ENCODE measurements around the gene HMGN4. TPM values are rescaled to one million over a fixed set of nuclear protein-coding genes. Genes with fewer than 3 reads are reported as not detected.

Gene HMGN4
- total and polyA plus RNA-seq, 9 of the 15 experiments (the other 6 are each of a cell fraction or from before 2014, with no cell fraction given) = 35.4 to 134 (median 94.1) TPM

- TF ChIP-seq E2F8 (IDR thresholded peaks at IDR 0.05; ENCODE audit: low read depth, partially characterized antibody) (no peak), PTRF (tag; IDR thresholded peaks at IDR 0.05) (peak; percentile 71; the same call in 1 of the 2 replicates), CEBPB (tag; IDR thresholded peaks at IDR 0.05) (0 out of 2 replicates have a peak, but pooled peaks have one; percentile 9), ZNF41 (CRISPR knock-in tag; conservative IDR thresholded peaks at IDR 0.05) (peak; percentile 88), ELF4 (CRISPR knock-in tag; IDR thresholded peaks at IDR 0.05) (peak; percentile 87), HCFC1 (IDR thresholded peaks at IDR 0.05; ENCODE audit: low read depth, low read length) (no peak), TFAM (CRISPR knock-in tag; conservative IDR thresholded peaks at IDR 0.05) (no peak), ZNF584 (CRISPR knock-in tag; IDR thresholded peaks at IDR 0.05; ENCODE audit: low read depth) (peak; percentile 94), IRF9 (tag; IDR thresholded peaks at IDR 0.05) (peak; percentile 78), SAP30 (IDR thresholded peaks at IDR 0.05; ENCODE audit: borderline replicate concordance, insufficient read depth, low read depth, low read length, poor library complexity, severe bottlenecking) (peak; percentile 68), ZNF583 (CRISPR knock-in tag; IDR thresholded peaks at IDR 0.05) (peak; percentile 94), CBFA2T3 (IDR thresholded peaks at IDR 0.05) (no peak), ZNF184 (CRISPR knock-in tag; IDR thresholded peaks at IDR 0.05) (no peak), USF2 (CRISPR knock-in tag; IDR thresholded peaks at IDR 0.05) (peak; percentile 81), NR1H2 (CRISPR knock-in tag; IDR thresholded peaks at IDR 0.05) (no peak), WHSC1 (IDR thresholded peaks at IDR 0.05; ENCODE audit: low read length) (no peak), MCM3 (IDR thresholded peaks at IDR 0.05) (no peak), CBX1 (IDR thresholded peaks at IDR 0.05; ENCODE audit: low read depth) (no peak), YBX1 (IDR thresholded peaks at IDR 0.05) (no peak), PML (IDR thresholded peaks at IDR 0.05; ENCODE audit: low read length) (peak; percentile 49; the same call in 1 of the 2 replicates), CAMTA2 (CRISPR knock-in tag; conservative IDR thresholded peaks at IDR 0.05) (no peak)
- TF ChIP-seq, protein P1, sequence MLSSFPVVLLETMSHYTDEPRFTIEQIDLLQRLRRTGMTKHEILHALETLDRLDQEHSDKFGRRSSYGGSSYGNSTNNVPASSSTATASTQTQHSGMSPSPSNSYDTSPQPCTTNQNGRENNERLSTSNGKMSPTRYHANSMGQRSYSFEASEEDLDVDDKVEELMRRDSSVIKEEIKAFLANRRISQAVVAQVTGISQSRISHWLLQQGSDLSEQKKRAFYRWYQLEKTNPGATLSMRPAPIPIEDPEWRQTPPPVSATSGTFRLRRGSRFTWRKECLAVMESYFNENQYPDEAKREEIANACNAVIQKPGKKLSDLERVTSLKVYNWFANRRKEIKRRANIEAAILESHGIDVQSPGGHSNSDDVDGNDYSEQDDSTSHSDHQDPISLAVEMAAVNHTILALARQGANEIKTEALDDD (IDR thresholded peaks at IDR 0.05) = 0 out of 2 replicates have a peak, but pooled peaks have one; percentile 47
Observed at GRCh38 chr6:26520237-26520849, 17.8 kb upstream of the HMGN4 start (continued).

Measured in K562 (cell line).